Measurements from ENCODE around the gene ADAMTSL5.

DNA sequence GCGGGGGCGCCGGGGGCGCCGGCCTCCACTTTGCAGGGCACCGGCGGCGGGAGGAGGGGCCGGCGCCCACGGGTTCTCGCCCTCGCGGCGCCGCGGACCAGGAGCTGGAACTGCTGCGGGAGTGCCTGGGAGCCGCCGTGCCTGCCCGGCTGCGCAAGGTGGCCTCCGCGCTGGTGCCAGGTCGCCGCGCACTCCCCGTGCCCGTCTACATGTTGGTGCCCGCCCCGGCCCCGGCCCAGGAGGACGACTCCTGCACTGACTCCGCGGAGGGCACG is 45.7 kb downstream of the ADAMTSL5 start:
- TF ChIP-seq CTCF (IDR thresholded peaks at IDR 0.05) = no peak
- no peak for TF ChIP-seq SIN3A (IDR thresholded peaks at IDR 0.05; ENCODE audit: borderline replicate concordance, insufficient read depth, low read depth, low read length)
- no peak for TF ChIP-seq POLR2AphosphoS5 (IDR thresholded peaks at IDR 0.05; ENCODE audit: low read depth, low read length)

Measured in Panc1 (cell line).